ENCODE measurements around the gene ADH7. TPM values are rescaled to one million over a fixed set of nuclear protein-coding genes. Genes with fewer than 3 reads are reported as not detected.
A peak's percentile ranks its signal among the peaks of the same experiment; 100 is the strongest.

The ADH7 gene
- polyA plus RNA-seq, 1 donor: not detected

DNA sequence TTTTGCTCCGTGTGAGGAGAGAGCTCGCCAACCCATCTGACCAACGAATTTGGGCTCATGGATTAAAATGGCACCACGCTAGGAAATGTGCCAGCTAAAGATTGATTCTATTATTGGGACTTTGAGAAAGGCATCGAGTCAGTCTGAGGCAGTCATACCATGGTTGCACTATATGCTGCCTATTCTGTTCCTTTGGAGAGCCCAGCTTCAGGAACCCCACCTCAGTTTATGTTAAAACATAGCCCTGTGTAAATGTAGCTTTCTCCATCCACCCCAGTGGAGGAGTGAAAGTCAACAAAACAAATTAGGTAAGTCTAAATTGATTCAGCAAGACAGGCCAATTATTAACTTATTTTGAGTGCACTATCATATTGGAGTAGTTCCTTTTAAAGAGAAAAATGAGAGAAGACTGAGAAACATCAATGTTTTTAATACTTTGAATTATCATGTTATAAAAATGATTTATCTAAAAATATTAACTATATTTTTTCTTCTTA, 24.5 kb upstream of the ADH7 start:
- Histone ChIP-seq H3K36me3 (ENCODE audit: control insufficient read depth, insufficient read depth, low read length) (no peaks in the 10 kb centered on the region), H3K27ac (ENCODE audit: low read length) (no peak overlapping the region), H3K4me3 (ENCODE audit: low read length) (no peak overlapping the region), H3K9me3 (ENCODE audit: control insufficient read depth, low read depth, low read length) (no peaks in the 10 kb centered on the region), H3K27me3 (ENCODE audit: control insufficient read depth, insufficient read depth, low read length) (no peaks in the 10 kb centered on the region), H3K4me1 (ENCODE audit: control insufficient read depth, insufficient read depth, low read length) (no peaks in the 10 kb centered on the region)
- WGBS (ENCODE audit: insufficient coverage, low lambda C conversion rate): no CpG with 5 or more reads among the region's 5 CpGs
- DNase-seq: no peak

DNA sequence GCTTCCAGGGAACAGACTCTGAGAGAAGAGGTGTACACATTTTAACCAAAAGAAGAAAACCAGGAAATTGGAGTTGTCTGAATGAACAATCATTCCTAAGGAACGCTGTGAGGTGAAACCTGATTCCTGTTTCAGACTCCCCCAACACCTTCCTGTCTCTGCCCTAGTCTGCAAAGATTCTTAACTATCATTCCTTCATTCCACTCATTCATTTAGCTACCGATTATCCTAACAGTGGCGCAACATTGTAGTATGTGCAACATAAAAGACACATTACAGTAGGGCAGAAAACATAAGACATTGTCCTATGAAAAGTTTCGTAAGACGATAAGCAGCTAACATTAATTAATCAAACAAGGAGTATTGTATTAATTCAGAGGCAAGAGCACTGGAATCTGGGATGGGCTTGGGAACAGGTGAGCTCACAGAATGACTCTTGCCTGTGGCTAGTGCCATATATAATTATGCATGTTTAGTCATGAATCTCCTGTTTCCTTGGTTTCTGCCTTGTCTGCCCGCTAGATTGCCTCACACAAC, 23.8 kb upstream of the ADH7 start:
- H3K27ac ChIP-seq (ENCODE audit: low read length): no peak overlapping the region
- DNase-seq: no peak
- no peaks in the 10 kb centered on the region for H3K36me3 ChIP-seq (ENCODE audit: control insufficient read depth, insufficient read depth, low read length)
- no peak overlapping the region for H3K4me3 ChIP-seq (ENCODE audit: low read length)
- no peaks in the 10 kb centered on the region for H3K27me3 ChIP-seq (ENCODE audit: control insufficient read depth, insufficient read depth, low read length)
- H3K9me3 ChIP-seq (ENCODE audit: control insufficient read depth, low read depth, low read length): no peaks in the 10 kb centered on the region
- 100% methylated on average over 2 of the region's 6 CpGs for WGBS (ENCODE audit: insufficient coverage, low lambda C conversion rate)
- no peaks in the 10 kb centered on the region for H3K4me1 ChIP-seq (ENCODE audit: control insufficient read depth, insufficient read depth, low read length)

- Histone ChIP-seq H3K27me3 (ENCODE audit: control insufficient read depth, insufficient read depth, low read length) (no peaks in the 10 kb centered on the region), H3K4me3 (ENCODE audit: low read length) (no peak overlapping the region), H3K27ac (ENCODE audit: low read length) (no peak overlapping the region), H3K36me3 (ENCODE audit: control insufficient read depth, insufficient read depth, low read length) (no peaks in the 10 kb centered on the region), H3K4me1 (ENCODE audit: control insufficient read depth, insufficient read depth, low read length) (no peaks in the 10 kb centered on the region), H3K9me3 (ENCODE audit: control insufficient read depth, low read depth, low read length) (no peaks in the 10 kb centered on the region)
- DNase-seq: no peak
Measured at GRCh38 chr4:99457676-99458075, 22.5 kb upstream of the ADH7 start.

GRCh38 chr4:99457270-99457669, 22.1 kb upstream of the ADH7 start:
- H3K4me3 ChIP-seq (ENCODE audit: low read length): no peak overlapping the region
- no peaks in the 10 kb centered on the region for H3K36me3 ChIP-seq (ENCODE audit: control insufficient read depth, insufficient read depth, low read length)
- no peaks in the 10 kb centered on the region for H3K27me3 ChIP-seq (ENCODE audit: control insufficient read depth, insufficient read depth, low read length)
- H3K27ac ChIP-seq (ENCODE audit: low read length): no peak overlapping the region
- H3K4me1 ChIP-seq (ENCODE audit: control insufficient read depth, insufficient read depth, low read length): no peaks in the 10 kb centered on the region
- WGBS (ENCODE audit: insufficient coverage, low lambda C conversion rate): 76% methylated on average over 2 of the region's 4 CpGs
- no peaks in the 10 kb centered on the region for H3K9me3 ChIP-seq (ENCODE audit: control insufficient read depth, low read depth, low read length)
- peak in 1 of 2 donors; percentile 4 for DNase-seq

- Histone ChIP-seq H3K4me3 (ENCODE audit: low read length) (no peak overlapping the region), H3K36me3 (ENCODE audit: control insufficient read depth, insufficient read depth, low read length) (no peaks in the 10 kb centered on the region), H3K9me3 (ENCODE audit: control insufficient read depth, low read depth, low read length) (peaks cover 3% of the 10 kb centered on the region), H3K4me1 (ENCODE audit: control insufficient read depth, insufficient read depth, low read length) (no peaks in the 10 kb centered on the region), H3K27me3 (ENCODE audit: control insufficient read depth, insufficient read depth, low read length) (no peaks in the 10 kb centered on the region), H3K27ac (ENCODE audit: low read length) (no peak overlapping the region)
- no peak for DNase-seq
- WGBS (ENCODE audit: insufficient coverage, low lambda C conversion rate): 86% methylated on average over 1 of the region's 3 CpGs
Measured at GRCh38 chr4:99447513-99447912, 12.4 kb upstream of the ADH7 start.

- DNase-seq: peak in 1 of 2 donors; percentile 2
Measured at GRCh38 chr4:99447079-99447478, 11.9 kb upstream of the ADH7 start.

DNA sequence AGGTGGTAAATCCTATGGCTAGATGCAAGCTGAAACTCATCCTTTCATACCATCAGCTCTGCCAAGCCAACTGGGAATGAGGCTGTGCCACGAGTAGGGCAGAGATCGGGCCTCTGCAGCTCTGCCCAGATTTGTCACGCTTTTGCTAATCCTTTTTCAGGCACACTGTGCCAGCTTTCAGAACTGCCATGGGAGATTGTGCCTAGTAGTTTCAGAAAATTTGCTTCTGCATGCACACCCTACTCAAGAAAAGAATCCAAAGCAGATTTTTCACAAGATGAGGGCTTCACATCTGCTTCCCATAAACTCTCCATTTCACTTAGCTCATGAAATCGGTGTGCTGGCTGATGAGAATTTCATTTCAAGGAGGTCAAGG, 3.3 kb upstream of the ADH7 start:
- DNase-seq: no peak
- no CpG with 5 or more reads among the region's 4 CpGs for WGBS (ENCODE audit: insufficient coverage, low lambda C conversion rate)
- H3K36me3 ChIP-seq (ENCODE audit: control insufficient read depth, insufficient read depth, low read length): no peaks in the 10 kb centered on the region
- no peak overlapping the region for H3K4me3 ChIP-seq (ENCODE audit: low read length)
- H3K9me3 ChIP-seq (ENCODE audit: control insufficient read depth, low read depth, low read length): no peaks in the 10 kb centered on the region
- no peak overlapping the region for H3K27ac ChIP-seq (ENCODE audit: low read length)
- no peaks in the 10 kb centered on the region for H3K27me3 ChIP-seq (ENCODE audit: control insufficient read depth, insufficient read depth, low read length)
- no peaks in the 10 kb centered on the region for H3K4me1 ChIP-seq (ENCODE audit: control insufficient read depth, insufficient read depth, low read length)

More at GRCh38 chr4:99447079-99447478, 11.9 kb upstream of the ADH7 start:
- Histone ChIP-seq H3K4me3 (ENCODE audit: low read length) (no peak overlapping the region), H3K4me1 (ENCODE audit: control insufficient read depth, insufficient read depth, low read length) (no peaks in the 10 kb centered on the region), H3K27me3 (ENCODE audit: control insufficient read depth, insufficient read depth, low read length) (no peaks in the 10 kb centered on the region), H3K9me3 (ENCODE audit: control insufficient read depth, low read depth, low read length) (peaks cover 3% of the 10 kb centered on the region), H3K36me3 (ENCODE audit: control insufficient read depth, insufficient read depth, low read length) (no peaks in the 10 kb centered on the region), H3K27ac (ENCODE audit: low read length) (no peak overlapping the region)
- WGBS (ENCODE audit: insufficient coverage, low lambda C conversion rate): 10% methylated on average over 2 of the region's 3 CpGs

DNA sequence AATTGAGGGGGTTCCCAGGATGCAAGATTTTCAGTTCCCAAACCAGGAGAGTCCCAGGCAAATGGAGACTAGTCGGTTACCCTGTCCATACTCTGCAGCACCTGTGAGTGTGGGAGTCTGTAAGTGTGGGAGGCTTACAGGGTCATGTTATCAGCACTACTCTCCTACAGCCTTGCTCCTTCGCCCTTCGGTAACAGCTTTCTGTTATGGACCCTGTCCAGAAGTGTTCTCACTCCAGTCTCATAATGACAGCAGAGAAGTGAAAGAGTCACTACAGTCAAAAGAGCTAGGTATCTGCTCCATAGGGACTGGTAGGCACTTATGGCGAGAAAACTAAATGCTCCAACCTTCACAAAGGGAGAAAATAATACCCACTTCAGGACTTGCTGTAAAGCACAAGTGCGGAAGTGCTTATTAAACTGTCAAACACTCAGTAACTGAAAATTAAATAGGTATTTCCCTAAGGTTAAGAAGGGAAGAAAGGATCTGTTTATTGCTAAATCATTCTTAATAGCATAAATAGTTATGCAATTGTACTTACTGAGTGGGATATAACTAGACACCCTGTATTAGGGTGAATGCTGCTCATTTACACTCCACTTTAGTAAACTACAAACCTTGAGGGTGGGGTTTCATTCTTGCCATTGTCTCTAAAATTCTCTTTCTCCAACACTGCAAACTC, 2.7 kb upstream of the ADH7 start:
- no peaks in the 10 kb centered on the region for H3K36me3 ChIP-seq (ENCODE audit: control insufficient read depth, insufficient read depth, low read length)
- 88% methylated on average over 1 of the region's 5 CpGs for WGBS (ENCODE audit: insufficient coverage, low lambda C conversion rate)
- no peaks in the 10 kb centered on the region for H3K4me1 ChIP-seq (ENCODE audit: control insufficient read depth, insufficient read depth, low read length)
- H3K27me3 ChIP-seq (ENCODE audit: control insufficient read depth, insufficient read depth, low read length): no peaks in the 10 kb centered on the region
- no peak for DNase-seq
- H3K27ac ChIP-seq (ENCODE audit: low read length): no peak overlapping the region
- H3K4me3 ChIP-seq (ENCODE audit: low read length): no peak overlapping the region
- no peaks in the 10 kb centered on the region for H3K9me3 ChIP-seq (ENCODE audit: control insufficient read depth, low read depth, low read length)

DNA sequence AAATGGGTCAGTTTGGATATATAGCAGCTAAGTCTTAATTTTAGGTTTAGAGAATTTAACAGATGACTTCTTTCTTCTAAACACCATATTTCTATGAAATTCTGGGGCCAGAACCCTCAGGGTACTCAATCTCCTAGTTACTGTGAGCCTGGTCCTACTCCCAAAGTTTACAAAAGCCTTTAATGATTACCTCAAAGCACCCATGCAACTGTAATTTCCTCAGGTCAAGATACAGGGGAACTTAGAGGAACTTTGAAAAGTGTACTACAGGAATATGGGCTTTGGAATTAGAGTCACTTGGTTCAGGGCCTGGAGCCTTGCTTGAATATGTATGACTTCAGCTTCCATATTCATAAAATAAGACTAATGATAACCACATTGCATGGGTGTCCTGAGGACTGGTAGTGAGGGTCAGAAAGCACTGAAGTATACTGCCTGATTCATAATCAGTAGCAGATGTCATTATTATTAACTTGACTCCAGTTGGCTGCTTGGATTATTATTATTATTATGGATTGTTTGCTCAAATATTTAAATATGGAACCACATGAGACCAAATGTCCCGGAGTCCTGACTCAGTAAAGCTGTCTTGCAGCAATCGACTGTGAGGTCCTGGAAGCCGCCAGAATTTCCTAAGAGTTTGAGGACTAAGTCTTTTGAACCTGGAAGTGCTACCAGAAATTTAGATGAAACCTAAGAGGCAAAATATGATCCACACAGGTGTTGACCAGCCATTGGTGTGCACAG, 2.0 kb upstream of the ADH7 start:
- H3K27ac ChIP-seq (ENCODE audit: low read length): no peak overlapping the region
- no peaks in the 10 kb centered on the region for H3K4me1 ChIP-seq (ENCODE audit: control insufficient read depth, insufficient read depth, low read length)
- no peaks in the 10 kb centered on the region for H3K9me3 ChIP-seq (ENCODE audit: control insufficient read depth, low read depth, low read length)
- H3K4me3 ChIP-seq (ENCODE audit: low read length): no peak overlapping the region
- DNase-seq: no peak
- H3K36me3 ChIP-seq (ENCODE audit: control insufficient read depth, insufficient read depth, low read length): no peaks in the 10 kb centered on the region
- no peaks in the 10 kb centered on the region for H3K27me3 ChIP-seq (ENCODE audit: control insufficient read depth, insufficient read depth, low read length)
- WGBS (ENCODE audit: insufficient coverage, low lambda C conversion rate): no CpG with 5 or more reads among the region's 3 CpGs

DNA sequence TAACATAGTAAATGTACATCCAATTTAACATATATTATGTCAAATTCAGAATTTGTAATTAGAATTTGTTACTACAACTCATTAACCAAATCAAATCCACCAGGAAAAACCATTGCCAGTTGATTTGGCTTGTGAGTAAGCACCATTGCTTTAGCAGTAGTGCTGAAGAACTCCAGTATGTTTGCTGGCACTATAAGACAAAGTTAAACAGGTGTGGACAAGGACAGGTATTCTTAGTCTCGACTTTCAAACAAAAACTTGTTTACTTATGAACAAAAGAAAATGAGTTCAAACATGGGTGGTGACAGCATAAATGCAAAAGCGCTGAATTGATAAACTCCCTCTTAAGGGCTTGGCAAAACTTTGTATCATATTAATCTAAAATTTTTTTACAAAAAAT, 1.3 kb upstream of the ADH7 start:
- 40% methylated on average over 1 of the region's 2 CpGs for WGBS (ENCODE audit: insufficient coverage, low lambda C conversion rate)

More for the DNA sequence above, 1.3 kb upstream of the ADH7 start:
- H3K36me3 ChIP-seq (ENCODE audit: control insufficient read depth, insufficient read depth, low read length): no peaks in the 10 kb centered on the region
- no peak overlapping the region for H3K4me3 ChIP-seq (ENCODE audit: low read length)
- H3K27me3 ChIP-seq (ENCODE audit: control insufficient read depth, insufficient read depth, low read length): no peaks in the 10 kb centered on the region
- H3K4me1 ChIP-seq (ENCODE audit: control insufficient read depth, insufficient read depth, low read length): no peaks in the 10 kb centered on the region
- no peaks in the 10 kb centered on the region for H3K9me3 ChIP-seq (ENCODE audit: control insufficient read depth, low read depth, low read length)
- no peak overlapping the region for H3K27ac ChIP-seq (ENCODE audit: low read length)
- no peak for DNase-seq
